Measurements from ENCODE around the gene XXYLT1.

XXYLT1 gene

DNA sequence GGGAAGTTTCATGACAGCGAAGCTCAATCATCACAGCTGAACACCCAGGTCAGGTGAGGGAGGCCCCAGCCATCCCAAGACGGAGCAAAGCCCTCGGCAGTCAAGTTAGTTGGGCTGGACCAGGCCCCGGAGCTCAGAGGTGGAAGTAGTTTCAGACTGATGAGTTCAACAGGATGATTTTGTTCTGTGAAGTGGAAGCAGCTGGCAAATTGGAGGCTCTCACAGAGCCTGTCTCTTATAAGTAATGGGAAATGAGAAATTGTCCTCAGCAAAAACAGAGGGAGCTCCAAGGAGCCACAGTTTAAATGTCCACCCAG, 245.1 kb downstream of the XXYLT1 start:
- DNase-seq (ENCODE audit: low read depth): no peak

DNA sequence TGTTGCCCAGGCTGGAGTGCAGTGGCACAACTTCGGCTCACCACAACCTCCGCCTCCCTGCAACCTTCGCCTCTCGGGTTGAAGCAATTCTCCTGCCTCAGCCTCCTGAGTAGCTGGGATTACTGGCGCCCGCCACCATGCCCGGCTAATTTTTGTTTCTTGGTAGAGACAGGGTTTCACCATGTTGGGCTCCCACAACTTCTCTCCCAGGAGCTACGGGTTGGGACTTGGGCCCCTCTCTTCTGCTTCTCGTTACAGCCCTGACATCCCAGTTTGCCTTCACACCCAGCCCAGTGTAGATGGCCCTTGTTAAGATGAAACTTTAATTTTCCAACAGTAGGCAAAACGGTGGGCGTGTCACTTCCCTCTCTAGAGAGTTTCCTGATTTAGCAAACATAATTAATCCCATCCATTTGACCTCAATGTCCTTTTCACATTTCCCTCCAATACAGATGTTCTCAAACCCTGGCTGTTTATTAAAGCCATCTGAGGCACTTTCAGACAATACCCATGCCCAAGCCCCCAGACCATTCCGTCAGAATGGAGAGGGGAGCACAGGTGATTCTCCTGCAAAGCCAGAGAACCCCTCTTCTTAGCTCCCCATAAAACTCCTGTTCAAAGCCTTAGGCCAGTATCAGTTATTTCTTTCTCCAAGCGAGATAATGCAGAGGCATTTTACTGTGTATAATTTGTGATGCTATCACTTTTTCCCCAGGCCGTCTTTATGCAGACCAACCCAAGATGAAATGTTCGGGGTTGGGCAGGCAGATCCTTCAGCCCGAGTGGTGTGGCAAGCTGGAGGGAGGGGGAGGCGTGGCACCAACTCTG, 245.7 kb downstream of the XXYLT1 start:
- no peak for DNase-seq (ENCODE audit: low read depth)

DNA sequence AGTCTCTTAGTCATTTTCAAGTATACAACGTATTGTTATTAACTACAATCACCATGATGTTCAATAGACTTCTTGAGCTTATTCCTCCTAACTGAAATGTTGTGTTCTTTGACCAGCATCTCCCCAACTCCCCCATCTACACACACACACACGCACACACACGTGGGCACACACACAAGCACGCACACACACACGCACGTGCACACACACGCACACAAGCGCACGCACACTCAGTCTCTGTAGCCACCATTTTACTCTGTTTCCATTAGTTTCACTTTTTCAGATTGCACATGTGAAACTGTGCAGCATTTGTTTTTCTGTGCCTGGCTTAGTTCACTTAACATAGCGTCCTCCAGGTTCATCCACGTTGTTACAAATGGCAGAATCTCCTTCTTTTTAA, 247.0 kb downstream of the XXYLT1 start:
- no peak for DNase-seq (ENCODE audit: low read depth)

DNA sequence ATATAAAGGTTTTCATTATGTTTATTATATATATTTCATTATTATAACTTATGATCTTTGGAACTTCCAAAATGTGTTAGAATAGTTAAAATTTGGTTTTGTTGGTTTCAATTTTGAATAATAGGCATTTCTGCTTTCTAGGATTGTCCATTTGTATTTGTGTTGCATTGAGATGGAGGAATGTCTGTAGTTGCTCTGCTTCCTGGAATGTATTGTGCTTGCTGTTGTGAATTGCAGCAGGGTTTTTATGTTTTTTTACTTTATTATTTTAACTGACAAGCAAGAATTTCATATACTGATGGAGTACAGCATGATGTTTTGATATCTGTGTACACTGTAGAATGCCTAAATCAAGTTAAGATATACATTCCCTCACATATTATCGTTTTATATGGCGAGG, 247.4 kb downstream of the XXYLT1 start:
- no peak for DNase-seq (ENCODE audit: low read depth)

DNA sequence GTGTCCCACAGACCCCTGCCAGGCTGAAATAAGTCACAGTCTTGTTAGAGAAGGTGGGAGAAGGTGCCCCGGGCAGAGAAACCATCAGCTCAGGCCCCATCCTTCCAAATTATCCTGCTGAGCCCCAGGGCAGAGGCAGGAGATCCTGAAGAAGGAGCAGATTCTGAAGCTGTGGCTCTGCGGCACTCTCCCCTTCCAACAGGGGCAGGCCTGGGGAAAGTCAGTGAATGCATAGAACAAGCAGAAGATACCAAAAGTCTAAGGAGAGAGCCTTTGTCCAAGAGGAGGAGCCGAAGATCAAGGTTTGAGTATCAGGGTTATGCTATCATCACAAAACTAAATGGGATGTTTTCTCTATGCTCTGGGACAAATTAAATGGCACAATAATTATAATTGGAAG, 249.3 kb downstream of the XXYLT1 start:
- DNase-seq (ENCODE audit: low read depth): no peak

DNA sequence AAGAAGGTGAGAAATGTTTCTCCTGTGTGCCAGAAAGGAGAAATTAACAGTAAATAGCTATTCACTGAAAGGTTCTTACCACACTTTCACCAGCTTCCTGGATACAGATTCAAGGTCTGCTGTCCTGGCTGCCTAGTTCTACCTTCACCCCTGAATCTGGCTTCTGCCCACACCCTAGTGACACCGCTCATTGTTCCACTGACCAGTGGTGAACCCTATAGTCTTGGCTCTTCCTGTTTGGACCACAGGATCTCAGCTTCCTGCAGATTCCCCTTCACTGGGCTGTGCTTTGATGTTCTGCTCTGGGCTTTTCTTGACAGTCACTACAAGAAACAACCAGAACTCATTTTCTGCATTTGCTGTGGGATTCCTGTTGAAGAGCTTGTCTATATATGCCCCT, 250.0 kb downstream of the XXYLT1 start:
- no peak for DNase-seq (ENCODE audit: low read depth)

DNA sequence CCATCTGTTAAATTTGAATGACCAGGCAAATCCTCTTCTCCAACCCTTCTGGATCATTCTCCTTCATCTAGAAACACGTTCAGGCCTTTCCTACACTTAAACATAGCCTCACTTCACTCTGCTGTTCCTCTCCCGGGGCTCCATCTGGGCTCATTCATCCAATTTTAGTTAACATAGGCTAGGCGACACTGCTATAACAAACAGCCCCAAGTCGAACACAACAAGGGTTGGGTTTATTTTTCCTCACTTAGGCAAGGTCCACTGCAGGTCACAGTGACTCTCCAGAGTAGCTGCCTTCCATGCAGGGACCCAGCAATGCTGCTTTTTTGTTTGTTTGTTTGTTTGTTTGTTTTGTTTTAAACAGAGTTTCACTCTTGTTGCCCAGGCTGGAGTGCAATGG, 250.8 kb downstream of the XXYLT1 start:
- no peak for DNase-seq (ENCODE audit: low read depth)

DNA sequence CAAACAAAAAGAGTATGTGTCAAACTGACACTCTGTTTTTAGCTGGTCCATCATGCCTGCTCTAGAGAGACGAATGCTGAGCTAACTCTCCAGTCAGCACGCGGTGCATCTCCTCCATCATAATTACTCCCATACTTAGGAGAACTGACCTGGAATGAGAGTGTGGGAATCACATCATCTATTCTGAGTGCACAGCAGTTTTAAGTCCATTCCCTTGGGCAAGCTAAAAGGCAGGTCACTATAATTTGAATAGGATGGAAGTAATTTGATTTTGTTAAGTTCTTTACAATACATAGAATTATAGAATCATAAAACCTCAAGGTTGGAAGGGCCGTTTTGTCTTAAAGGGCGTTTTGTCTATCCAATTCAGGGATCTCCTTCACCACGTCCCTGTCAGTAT, 251.6 kb downstream of the XXYLT1 start:
- DNase-seq (ENCODE audit: low read depth): no peak
